Measurements from ENCODE around the gene DNAL4. TPM values are rescaled to one million over a fixed set of nuclear protein-coding genes. Genes with fewer than 3 reads are reported as not detected.

DNAL4 gene
- total RNA-seq, 1 experiment from 2014 or later = 14.4 TPM

DNA sequence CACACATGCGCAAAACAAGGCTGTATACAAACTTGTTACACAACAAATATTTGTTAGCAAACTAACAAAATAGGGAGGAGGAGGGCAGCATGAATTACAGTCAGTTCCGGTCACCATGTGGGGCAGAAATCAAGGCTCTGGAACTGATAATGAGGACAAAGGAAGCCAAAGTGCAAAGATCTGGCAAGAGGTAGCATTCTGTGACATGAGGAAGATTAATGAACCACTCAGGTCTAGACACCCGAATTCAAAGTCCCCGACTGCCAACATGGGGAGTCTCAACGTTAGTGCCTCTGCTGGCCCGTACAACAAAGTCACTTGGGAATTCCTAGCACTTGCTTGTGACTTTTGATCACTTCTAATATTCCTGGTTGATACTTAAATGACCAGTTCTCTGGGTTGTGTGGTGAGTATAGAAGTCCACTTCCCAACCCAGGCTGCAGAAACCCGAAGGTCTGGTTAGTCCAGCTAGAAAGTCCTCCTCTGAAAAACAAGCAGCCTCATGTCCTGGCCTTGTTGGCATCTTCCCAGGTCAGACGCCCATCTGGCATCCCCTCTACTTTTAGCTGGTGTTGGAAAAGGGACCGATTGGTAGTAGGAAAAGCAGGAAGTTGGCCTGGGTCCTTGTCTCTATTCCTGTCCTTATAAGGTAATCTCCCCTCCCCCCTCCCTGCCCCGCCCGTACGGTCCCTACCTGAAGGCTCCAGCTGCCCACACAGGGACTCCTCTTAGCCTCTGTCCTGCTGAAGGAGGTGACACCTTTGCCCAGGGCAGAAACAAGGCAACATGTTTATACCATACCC, 39.8 kb downstream of the DNAL4 start:
- DNase-seq (ENCODE audit: low read depth, low spot score) = no peak
- in situ Hi-C loops (cut with HindIII; ENCODE audit: low pct_unique_long_range_greater_than_20kb, low sequenced_read_pairs) = no loop called here

DNA sequence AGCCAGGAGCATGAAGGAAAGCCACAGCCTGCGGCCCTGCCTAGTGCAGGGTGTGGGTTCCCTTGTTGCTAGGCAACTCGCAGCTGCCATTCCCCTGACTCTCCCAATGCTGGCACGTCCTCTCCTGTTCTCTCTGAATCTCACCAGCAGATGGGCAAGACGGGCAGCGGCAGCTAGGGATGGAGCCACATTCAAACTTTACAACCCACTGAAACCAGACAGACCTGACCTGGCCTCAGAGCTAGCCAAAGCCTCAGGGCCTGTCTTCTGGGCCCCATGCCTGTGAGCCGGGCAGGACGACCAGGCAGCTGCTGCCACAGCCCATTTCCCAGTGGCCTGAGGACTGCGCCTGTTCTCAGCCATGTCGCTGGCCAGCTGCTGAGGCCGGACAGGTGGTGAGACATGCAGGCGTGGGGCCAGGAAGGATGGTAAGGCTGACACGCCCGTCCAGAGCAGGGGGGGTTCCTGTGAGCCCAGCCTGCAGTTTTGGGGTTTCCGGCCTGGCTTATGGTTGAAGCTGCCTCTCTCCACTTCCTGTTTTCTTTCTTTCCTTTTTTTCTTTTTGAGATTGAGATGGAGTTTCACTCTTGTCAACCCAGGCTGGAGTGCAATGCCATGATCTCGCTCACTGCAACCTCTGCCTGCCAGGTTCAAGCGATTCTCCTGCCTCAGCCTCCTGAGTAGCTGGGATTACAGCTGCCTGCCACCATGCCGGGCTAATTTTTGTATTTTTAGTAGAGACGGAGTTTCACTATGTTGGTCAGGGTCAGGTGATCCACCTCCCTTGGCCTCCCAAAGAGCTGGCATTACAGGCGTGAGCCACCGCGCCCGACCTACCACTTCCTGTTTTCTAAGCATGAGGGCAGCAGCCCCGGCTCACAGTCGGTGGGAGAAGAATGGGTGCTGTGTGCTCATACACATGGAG, 42.3 kb downstream of the DNAL4 start:
- in situ Hi-C loops (cut with HindIII; ENCODE audit: low pct_unique_long_range_greater_than_20kb, low sequenced_read_pairs) = no loop called here
- no peak for DNase-seq (ENCODE audit: low read depth, low spot score)

DNA sequence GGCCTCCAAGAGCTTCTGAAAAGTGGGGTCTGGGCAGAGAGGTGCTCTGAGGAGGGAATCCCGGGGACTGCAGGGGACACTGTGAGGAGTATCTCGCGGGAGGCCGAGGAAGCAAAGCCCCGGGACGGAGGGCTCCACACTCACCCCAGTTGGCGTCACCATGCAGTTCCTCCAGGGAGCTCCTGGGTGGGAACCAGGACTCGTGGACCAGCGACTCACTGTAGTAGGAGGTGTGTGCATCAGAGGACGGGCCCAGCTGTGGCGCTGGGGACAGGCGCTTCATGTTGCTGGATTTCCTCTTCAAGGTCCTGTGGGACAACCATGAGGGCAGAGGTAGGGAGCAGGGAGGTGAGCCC, 42.9 kb downstream of the DNAL4 start:
- in situ Hi-C loops (cut with HindIII; ENCODE audit: low pct_unique_long_range_greater_than_20kb, low sequenced_read_pairs) = no loop called here
- no peak for DNase-seq (ENCODE audit: low read depth, low spot score)

DNA sequence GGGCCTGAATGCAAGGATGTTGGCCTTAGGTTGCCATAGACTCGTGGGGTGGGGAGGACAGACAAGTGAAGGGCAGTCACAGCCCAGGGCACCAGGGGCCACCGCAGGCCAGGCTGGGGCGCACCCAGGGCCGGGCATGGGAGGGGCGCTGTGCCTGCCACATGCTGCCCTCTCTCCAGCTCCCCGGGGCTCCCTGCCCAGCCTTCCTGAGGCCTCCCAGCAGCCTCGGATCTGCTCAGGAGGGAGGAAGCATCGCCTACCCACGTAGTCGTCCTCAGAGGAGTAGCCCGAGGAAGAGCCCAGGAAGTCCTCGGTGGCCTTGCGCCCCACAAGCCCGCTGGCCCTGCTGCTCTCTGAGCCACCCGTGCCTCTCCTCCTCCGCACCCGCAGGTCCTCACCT, 43.3 kb downstream of the DNAL4 start:
- DNase-seq (ENCODE audit: low read depth, low spot score) = no peak
- in situ Hi-C loops (cut with HindIII; ENCODE audit: low pct_unique_long_range_greater_than_20kb, low sequenced_read_pairs) = no loop called here

DNA sequence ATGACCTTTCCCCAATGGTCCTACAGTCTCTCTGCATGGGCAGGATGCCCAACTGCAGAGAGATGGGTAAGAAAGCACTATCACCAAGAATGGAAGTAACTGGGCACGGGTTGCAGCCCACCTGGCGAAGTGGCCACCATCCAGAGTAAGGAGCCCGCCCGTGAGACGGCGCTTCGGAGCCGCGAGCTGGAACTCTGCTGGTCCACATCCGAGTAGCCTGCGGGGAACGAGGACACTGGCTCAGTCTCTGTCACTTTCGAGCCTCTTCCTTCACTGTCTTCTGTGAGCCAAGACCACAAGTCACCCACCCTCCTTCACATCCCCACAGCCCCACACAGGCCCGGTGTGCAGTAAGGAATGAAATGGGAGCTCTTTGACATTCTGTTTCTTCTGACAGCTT, 43.8 kb downstream of the DNAL4 start:
- DNase-seq (ENCODE audit: low read depth, low spot score) = no peak
- in situ Hi-C loops (cut with HindIII; ENCODE audit: low pct_unique_long_range_greater_than_20kb, low sequenced_read_pairs) = no loop called here

DNA sequence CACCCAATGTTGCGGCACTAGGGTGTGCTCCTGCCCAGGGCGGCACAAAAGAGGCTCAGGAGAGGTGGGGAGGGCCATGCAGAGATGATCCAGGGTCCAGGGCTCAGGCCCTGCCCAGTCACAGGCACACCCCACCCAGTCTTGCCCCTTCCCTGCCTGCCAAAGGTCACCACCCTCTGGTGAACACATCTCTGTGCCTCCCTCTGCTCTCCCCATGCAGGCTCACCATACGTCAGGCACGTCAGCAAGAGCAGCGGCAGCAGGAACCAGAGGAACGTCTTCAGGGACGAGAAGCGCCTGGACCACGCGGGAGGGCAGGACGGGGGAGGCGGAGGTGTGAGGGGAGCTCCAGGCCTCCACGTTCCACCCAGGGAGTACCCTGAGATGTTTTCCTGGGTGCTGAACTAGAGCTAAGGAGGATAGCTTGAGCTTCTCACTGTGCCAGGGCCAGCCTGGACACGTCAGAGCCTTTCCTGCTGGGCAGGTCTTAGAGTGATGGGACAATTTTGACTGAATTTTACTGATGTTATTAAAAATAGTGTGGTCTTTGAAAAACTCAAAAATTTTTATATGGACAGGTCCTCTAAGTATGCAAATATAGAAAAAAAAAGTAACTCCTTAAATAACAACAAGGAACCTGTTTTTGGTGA, 45.3 kb downstream of the DNAL4 start:
- in situ Hi-C loops (cut with HindIII; ENCODE audit: low pct_unique_long_range_greater_than_20kb, low sequenced_read_pairs) = no loop called here
- no peak for DNase-seq (ENCODE audit: low read depth, low spot score)

DNA sequence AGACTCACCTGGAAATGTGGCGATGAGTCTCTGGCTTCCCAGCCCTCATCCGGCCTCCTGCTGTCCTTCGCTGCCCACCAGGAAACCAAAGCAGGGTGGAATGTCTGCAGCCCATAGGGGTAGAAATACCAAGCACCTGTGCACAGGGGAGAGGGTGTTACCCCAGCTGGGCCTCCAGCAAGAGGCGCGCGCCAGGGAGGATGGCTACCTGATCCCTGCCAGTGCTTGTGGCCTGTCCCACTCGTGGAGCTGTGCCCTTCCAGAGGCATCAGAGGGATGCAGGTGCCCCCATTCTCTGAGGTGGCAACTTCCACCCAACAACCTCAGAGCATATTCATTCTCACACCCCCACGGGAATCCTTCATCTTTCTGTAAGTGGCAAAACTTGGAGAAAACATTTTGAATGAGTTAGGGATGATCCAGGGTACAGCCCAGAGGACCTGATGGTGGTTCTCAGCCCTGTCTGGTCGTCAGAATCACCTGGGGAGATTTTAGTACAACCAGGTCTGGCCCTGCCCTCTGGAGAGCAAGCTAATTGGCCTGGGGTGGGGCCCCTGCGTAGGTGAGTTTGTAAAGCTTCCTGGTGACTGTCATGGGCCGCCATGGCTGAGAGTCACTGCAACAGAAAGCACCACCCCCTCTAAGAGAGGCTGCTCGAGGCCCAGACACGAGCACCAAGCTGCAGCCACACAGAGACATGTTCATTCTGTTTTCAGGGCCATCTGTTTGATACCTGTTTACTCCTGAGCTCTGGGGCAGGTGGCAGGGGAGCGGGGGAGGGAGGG, 48.1 kb downstream of the DNAL4 start:
- no peak for DNase-seq (ENCODE audit: low read depth, low spot score)

DNA sequence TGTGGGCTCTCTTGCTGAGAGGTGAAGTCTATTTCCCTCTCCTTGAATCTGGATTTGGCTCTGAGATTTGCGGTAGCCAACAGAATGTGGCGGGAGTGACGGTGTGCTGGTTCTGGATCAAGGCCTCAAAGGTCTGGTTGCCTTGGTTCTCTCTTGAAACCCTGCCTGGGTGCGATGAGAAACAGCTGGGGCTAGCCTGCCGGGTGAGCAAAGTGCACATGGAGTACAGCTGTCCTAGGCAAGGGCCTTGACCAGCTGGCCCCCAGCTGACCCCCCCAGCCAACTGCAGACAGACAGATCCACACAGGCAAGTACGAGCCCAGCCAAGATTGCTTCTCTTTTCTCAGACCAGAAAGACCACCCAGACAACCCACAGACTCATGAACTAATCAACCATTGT, 49.0 kb downstream of the DNAL4 start:
- in situ Hi-C loops (cut with HindIII; ENCODE audit: low pct_unique_long_range_greater_than_20kb, low sequenced_read_pairs) = no loop called here
- DNase-seq (ENCODE audit: low read depth, low spot score) = no peak

More for the DNA sequence above, 48.1 kb downstream of the DNAL4 start:
- in situ Hi-C loops (cut with HindIII; ENCODE audit: low pct_unique_long_range_greater_than_20kb, low sequenced_read_pairs) = no loop called here

DNA sequence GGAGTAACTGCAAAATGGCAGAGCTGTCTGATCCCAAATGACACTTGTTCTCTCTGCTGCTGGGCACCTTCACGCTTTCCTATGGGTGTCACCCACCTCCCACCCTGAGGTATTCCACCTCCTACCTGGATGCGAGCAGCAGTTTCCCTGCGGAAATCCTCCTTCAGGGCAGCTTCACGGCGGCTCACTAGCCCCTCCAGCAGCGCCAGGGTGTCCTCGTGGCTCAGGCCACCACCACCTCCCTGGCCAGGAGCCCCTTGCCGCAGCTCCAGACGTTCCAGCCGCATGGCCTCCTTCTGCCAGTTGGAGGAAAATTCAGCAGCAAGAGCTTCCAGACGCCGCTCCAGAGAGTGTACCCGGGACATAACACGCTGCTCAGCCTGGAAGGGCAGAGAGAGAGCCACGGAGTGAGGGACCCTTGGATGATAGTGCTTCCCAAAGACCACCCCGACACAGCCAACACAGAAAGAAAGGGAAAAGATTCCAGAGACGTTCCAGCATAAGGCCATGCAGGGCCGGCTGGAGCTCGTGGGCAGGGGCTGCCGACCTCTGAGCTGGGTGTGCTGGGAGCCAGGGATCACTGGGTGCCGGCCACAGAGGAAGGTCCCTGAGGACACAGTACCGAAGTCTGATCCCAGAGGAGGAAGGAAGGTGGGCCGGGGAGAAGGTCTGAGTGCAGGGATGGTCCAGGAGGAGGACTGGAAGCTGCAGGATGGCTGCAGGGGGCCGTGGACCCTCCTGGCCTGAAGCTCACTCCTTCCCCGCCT, 51.6 kb downstream of the DNAL4 start:
- in situ Hi-C loops (cut with HindIII; ENCODE audit: low pct_unique_long_range_greater_than_20kb, low sequenced_read_pairs) = no loop called here

DNA sequence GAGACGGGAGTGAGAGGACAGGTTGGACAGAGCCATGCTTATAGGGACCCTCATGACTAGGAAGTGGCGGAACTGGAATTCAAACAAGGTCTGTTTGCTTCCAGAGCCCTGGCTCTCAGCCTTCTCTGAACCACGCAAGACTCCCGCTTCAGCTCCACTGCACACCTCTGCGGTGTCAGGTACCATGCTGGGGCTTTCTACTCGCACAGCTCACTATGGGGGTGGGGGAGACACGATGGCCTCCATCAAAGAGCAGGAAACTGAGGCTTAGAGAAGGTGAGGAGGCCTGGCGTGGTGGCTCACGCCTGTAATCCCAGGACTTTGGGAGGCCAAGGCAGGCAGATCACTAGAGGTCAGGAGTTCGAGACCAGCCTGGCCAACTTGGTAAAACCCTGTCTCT, 52.4 kb downstream of the DNAL4 start:
- in situ Hi-C loops (cut with HindIII; ENCODE audit: low pct_unique_long_range_greater_than_20kb, low sequenced_read_pairs) = no loop called here

More for the DNA sequence above, 51.6 kb downstream of the DNAL4 start:
- no peak for DNase-seq (ENCODE audit: low read depth, low spot score)

DNA sequence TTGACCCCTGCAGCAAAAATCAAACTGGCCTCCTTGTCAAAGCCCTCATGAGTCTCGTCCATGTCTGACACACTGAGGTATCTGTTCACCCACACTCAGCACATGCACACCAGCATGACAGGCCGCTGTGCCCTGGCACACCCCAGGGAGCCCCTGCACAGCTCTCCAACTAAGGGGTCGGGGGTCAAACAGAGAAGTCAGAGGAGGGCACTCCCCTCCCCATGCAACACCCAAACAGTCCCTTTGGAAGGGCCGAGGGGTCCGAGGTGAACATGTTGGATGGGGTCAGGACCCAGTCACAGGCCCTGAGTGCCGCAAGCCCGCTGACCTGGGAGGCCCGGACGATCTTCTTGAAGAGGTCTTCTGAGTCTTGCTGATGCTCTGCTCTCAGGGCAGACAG, 52.8 kb downstream of the DNAL4 start:
- in situ Hi-C loops (cut with HindIII; ENCODE audit: low pct_unique_long_range_greater_than_20kb, low sequenced_read_pairs) = no loop called here
- no peak for DNase-seq (ENCODE audit: low read depth, low spot score)

More for the DNA sequence above, 52.4 kb downstream of the DNAL4 start:
- no peak for DNase-seq (ENCODE audit: low read depth, low spot score)

DNA sequence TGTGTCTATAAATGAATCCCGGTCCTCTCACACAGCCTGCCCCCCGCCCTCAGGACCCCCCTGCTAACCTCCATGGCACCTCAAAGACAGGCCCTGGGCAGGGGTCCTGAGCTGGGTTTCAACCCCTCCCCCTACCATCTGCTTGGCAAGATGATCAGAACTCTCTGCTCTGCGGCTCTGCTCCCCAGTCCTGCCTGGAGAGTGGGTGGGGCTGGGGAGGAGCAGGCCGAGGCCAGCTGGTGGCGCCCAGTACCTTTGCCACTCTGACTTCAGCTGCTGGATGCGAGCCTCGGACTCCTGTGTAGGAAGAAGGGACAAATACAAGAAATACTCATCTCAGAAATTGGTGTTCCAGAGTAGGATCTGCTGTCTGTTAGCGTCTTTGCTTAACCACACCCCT, 53.2 kb downstream of the DNAL4 start:
- in situ Hi-C loops (cut with HindIII; ENCODE audit: low pct_unique_long_range_greater_than_20kb, low sequenced_read_pairs) = no loop called here
- DNase-seq (ENCODE audit: low read depth, low spot score) = no peak

DNA sequence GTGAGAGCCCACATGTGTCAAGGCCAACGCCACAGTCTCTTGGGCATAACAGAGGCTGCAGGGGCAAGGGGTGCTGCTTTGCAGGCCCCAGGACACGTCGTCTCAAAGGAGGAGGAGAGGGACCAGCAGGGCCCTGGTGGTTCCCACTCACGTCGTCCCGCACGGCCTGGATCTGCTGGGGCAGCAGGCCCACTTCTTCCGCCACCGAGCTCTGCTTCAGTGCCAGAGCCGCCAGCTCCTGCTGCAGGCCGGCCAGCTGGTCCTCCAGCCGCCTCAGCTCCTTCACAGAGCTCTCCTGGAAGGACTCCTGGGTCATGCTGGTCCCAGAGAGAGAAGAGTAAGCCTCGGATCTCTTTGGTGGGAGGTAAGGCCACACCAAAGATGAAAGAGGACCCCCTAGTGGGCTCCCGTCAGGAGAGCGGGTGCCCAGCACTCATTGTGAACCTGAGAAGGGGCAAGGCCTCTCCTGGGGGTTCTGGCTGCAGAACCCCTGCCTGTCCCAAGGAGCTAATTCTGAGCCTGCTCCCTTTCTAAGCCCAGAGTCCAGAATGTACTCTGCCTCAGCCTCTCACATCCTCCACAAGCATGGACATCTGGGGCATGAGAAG, 53.7 kb downstream of the DNAL4 start:
- in situ Hi-C loops (cut with HindIII; ENCODE audit: low pct_unique_long_range_greater_than_20kb, low sequenced_read_pairs) = no loop called here
- no peak for DNase-seq (ENCODE audit: low read depth, low spot score)

DNA sequence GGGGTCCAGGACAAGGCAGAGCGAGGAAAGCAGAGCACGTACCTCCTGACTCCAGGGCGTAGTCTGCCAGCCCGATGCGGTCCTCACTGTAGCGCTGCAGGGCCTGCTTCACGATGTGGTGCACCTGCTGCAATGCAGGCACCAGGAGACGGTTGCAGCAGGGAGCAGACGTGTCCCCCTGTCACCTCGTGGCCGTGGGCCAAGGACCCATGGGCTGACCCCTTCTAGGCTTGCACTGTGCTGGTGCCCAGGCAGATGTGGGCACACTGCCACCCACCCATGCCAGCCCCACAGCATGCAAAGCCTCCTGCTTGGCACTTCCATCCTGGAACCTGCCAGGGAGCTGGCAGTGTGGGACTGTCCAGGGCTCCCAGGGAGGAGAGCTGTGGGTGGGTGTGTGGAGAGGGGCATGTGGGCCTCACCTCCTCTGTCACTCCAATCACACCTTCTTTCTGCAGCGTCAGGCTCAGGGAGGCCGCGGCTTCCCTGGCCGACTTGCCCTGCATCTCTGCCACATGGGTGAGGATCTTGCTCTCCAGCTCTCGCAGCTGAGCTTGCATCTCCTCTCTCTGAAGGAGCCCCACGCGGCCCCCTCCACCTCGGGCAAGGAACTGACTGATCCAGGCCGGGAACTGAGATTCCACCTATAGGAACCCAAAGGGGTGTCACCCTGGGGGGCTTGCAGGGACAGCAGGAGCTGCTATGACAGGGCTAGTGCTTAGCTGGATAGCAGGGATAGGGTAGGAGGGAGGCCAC, 54.5 kb downstream of the DNAL4 start:
- in situ Hi-C loops (cut with HindIII; ENCODE audit: low pct_unique_long_range_greater_than_20kb, low sequenced_read_pairs) = no loop called here
- DNase-seq (ENCODE audit: low read depth, low spot score) = no peak

DNA sequence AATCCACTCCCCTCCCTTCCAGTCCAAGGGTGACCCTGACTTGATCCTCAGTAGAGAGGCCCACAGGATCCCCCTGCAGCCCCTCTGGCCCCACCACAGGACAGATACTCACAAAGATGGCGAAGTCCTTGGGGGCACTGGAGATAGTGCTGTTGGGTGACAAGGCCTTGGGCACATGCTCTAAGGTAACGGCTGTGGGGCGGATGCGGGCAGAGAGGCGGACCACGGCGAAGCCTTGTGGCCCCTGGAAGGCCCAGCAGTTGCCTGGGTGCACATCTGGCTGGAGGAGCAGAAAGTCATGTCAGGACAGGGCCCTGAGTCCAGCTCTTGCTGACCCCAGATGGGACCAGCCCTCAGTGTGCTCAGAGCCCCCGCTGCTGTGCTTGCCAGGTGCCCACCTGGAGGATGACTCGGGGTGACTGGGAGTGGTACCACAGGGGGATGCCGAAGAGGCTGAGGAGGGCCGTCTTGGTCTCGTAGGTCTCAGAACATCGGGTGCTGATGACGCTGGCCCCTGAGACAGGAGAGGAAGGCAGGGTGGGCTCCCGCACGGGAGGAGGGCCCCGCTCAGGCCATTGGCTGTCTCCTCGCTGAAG, 55.4 kb downstream of the DNAL4 start:
- no peak for DNase-seq (ENCODE audit: low read depth, low spot score)
- in situ Hi-C loops (cut with HindIII; ENCODE audit: low pct_unique_long_range_greater_than_20kb, low sequenced_read_pairs) = no loop called here

Measured in SK-MEL-5 (cell line).